Measurements from ENCODE around the gene INSYN2B.

INSYN2B gene

GRCh38 chr5:169897481-169897880, 82.8 kb downstream of the INSYN2B start:
- TF ChIP-seq, protein P1, sequence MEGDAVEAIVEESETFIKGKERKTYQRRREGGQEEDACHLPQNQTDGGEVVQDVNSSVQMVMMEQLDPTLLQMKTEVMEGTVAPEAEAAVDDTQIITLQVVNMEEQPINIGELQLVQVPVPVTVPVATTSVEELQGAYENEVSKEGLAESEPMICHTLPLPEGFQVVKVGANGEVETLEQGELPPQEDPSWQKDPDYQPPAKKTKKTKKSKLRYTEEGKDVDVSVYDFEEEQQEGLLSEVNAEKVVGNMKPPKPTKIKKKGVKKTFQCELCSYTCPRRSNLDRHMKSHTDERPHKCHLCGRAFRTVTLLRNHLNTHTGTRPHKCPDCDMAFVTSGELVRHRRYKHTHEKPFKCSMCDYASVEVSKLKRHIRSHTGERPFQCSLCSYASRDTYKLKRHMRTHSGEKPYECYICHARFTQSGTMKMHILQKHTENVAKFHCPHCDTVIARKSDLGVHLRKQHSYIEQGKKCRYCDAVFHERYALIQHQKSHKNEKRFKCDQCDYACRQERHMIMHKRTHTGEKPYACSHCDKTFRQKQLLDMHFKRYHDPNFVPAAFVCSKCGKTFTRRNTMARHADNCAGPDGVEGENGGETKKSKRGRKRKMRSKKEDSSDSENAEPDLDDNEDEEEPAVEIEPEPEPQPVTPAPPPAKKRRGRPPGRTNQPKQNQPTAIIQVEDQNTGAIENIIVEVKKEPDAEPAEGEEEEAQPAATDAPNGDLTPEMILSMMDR (IDR thresholded peaks at IDR 0.05; ENCODE audit: borderline replicate concordance, control extremely low read depth, extremely low read depth, insufficient read depth, missing control alignments) = no peak
- no peak for DNase-seq (ENCODE audit: low spot score)
- in situ Hi-C loops (cut with MboI; ENCODE audit: low sequenced_read_pairs, unreplicated experiment) = no loop called here

DNA sequence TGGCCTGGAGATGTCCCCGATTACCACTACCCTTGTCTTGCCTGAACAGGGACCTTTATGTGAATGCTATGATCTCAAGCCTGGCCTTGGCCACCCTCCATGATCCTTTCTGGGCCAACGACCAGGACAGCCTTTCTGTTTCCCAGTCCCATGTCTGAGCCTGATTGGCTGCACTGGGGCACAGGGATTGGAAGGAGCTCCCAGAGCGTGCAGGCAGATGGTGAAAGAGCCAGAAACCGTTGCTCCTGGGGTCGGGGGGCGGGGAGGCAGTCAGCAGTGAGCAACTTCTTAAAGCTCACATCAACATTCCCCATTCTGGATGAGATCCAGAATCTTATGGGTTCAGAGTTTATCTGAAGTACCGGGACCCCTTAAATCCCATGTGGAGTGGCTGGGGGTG, 84.4 kb downstream of the INSYN2B start:
- in situ Hi-C loops (cut with MboI; ENCODE audit: low sequenced_read_pairs, unreplicated experiment) = no loop called here
- DNase-seq (ENCODE audit: low spot score) = no peak
- TF ChIP-seq, protein P1 (IDR thresholded peaks at IDR 0.05; ENCODE audit: borderline replicate concordance, control extremely low read depth, extremely low read depth, insufficient read depth, missing control alignments) = no peak

DNA sequence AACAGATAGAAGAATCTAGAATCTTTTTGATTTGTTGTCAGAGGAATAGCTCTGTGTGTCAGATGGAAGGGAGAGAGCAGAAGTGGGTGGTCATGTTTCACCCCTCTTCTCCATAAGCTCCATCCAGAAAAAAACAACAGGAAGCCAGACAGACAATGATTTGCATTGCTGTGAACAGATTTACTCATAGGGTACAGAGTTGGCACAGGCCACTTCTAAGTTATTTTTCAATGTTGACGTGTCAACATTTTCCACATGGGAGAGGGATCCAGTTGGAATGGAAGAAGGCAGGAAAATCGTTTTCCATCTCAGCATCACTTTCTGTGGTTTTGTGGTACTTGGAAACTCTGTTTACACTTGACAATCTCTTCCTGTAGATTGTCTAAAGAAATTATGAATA, 86.7 kb downstream of the INSYN2B start:
- no peak for DNase-seq (ENCODE audit: low spot score)
- TF ChIP-seq, protein P1 (IDR thresholded peaks at IDR 0.05; ENCODE audit: borderline replicate concordance, control extremely low read depth, extremely low read depth, insufficient read depth, missing control alignments) = no peak
- in situ Hi-C loops (cut with MboI; ENCODE audit: low sequenced_read_pairs, unreplicated experiment) = no loop called here

- in situ Hi-C loops (cut with MboI; ENCODE audit: low sequenced_read_pairs, unreplicated experiment) = no loop called here
- DNase-seq (ENCODE audit: low spot score) = no peak
- TF ChIP-seq, protein P1 (IDR thresholded peaks at IDR 0.05; ENCODE audit: borderline replicate concordance, control extremely low read depth, extremely low read depth, insufficient read depth, missing control alignments) = no peak
Measured at GRCh38 chr5:169893010-169893409, 87.3 kb downstream of the INSYN2B start.

GRCh38 chr5:169889572-169889971, 90.7 kb downstream of the INSYN2B start:
- no peak for DNase-seq (ENCODE audit: low spot score)
- in situ Hi-C loops (cut with MboI; ENCODE audit: low sequenced_read_pairs, unreplicated experiment) = no loop called here
- TF ChIP-seq, protein P1 (IDR thresholded peaks at IDR 0.05; ENCODE audit: borderline replicate concordance, control extremely low read depth, extremely low read depth, insufficient read depth, missing control alignments) = no peak

- no peak for DNase-seq (ENCODE audit: low spot score)
- TF ChIP-seq, protein P1 (IDR thresholded peaks at IDR 0.05; ENCODE audit: borderline replicate concordance, control extremely low read depth, extremely low read depth, insufficient read depth, missing control alignments) = no peak
- in situ Hi-C loops (cut with MboI; ENCODE audit: low sequenced_read_pairs, unreplicated experiment) = no loop called here
Measured at GRCh38 chr5:169886677-169887076, 93.6 kb downstream of the INSYN2B start.

GRCh38 chr5:169886033-169886432, 94.3 kb downstream of the INSYN2B start:
- TF ChIP-seq, protein P1 (IDR thresholded peaks at IDR 0.05; ENCODE audit: borderline replicate concordance, control extremely low read depth, extremely low read depth, insufficient read depth, missing control alignments) = no peak
- DNase-seq (ENCODE audit: low spot score) = no peak
- in situ Hi-C loops (cut with MboI; ENCODE audit: low sequenced_read_pairs, unreplicated experiment) = no loop called here

Measured in GM13976 (cell line).